K562 (cell line): ENCODE results near the gene COL26A1. TPM values are rescaled to one million over a fixed set of nuclear protein-coding genes. Genes with fewer than 3 reads are reported as not detected.

Experiments
- EWSR1 ChIP-seq: fragments of 450-650 bp; IDR thresholded peaks from 2 replicates; pipeline ENCODE4 v1.6.1; 2018; ENCODE audit warnings: borderline replicate concordance, mild to moderate bottlenecking, low read depth, moderate library complexity; ENCODE audit not compliant: partially characterized antibody
- GTF2B ChIP-seq: IDR thresholded peaks from 2 replicates; pipeline ENCODE4 v1.6.1; 2011; ENCODE audit not compliant: insufficient read length; ENCODE audit errors: extremely low read depth
- KDM5B ChIP-seq: fragments of 200-600 bp; sonication (generic); IDR thresholded peaks from 2 replicates; pipeline ENCODE4 v1.6.1; 2012; ENCODE audit warnings: low read depth, mild to moderate bottlenecking, moderate library complexity, low read length, control low read depth, inconsistent platforms; ENCODE audit not compliant: insufficient replicate concordance
- MITF ChIP-seq: IDR thresholded peaks from 2 replicates; pipeline ENCODE4 v1.6.1; 2014; ENCODE audit warnings: antibody characterized with exemption
- NFIC ChIP-seq: fragments of 450-650 bp; IDR thresholded peaks from 2 replicates; pipeline ENCODE4 v1.6.1; 2017; ENCODE audit warnings: mild to moderate bottlenecking, inconsistent platforms
- SNRNP70 ChIP-seq: fragments of 200-400 bp; formaldehyde crosslinking; optimal IDR thresholded peaks from 2 replicates; pipeline ENCODE3; 2017; ENCODE audit warnings: low read depth, low read length
- SRF ChIP-seq, 2 experiments: fragments of 250-450, 450-650 bp in 1 of 2; sonication (Bioruptor Pico) in 1 of 2; sonication (generic) in 1 of 2; formaldehyde crosslinking; IDR thresholded peaks; 2 replicates each; pipeline versions ENCODE4 v1.5.0 to v1.5.1; 2020 to 2022; ENCODE audit warnings: mild to moderate bottlenecking in 1 of 2, missing genetic modification reagents in 1 of 2
- TEAD2 ChIP-seq: fragments of 450-650 bp; IDR thresholded peaks from 2 replicates; pipeline ENCODE4 v1.6.1; 2016; ENCODE audit warnings: missing genetic modification characterization, control low read depth, missing compliant biosample characterization
- TFE3 ChIP-seq: fragments of 450-650 bp; formaldehyde crosslinking; IDR thresholded peaks from 2 replicates; pipeline ENCODE4 v1.4.0; 2020; ENCODE audit warnings: mild to moderate bottlenecking, mixed read lengths
- ZFPM2 ChIP-seq: fragments of 250-450 bp; sonication (Bioruptor Pico); IDR thresholded peaks from 2 replicates; pipeline ENCODE4 v1.5.1; 2022; ENCODE audit warnings: mild to moderate bottlenecking
- ZNF41 ChIP-seq: fragments of 250-450 bp; sonication (Bioruptor Pico); conservative IDR thresholded peaks from 2 replicates; pipeline ENCODE4 v1.4.0; 2020; ENCODE audit warnings: mild to moderate bottlenecking
- ZNF584 ChIP-seq: fragments of 200-800 bp; sonication (Bioruptor generic); IDR thresholded peaks from 2 replicates; pipeline ENCODE4 v1.6.1; 2016; ENCODE audit warnings: low read depth, mild to moderate bottlenecking, missing genetic modification characterization, missing compliant biosample characterization
- polyA plus RNA-seq, 8 experiments: library from polyadenylated mRNA; depleted of rRNA in 4 of 8; stranded (reverse) in 5 of 8; unstranded in 3 of 8; fragments of >200 nt; fragmentation: Nextera tagmentation in 2 of 8; fragmentation: Illumina TruSeq in 1 of 8; extraction: Ambion mirVana in 2 of 8; extraction: Trizol in 1 of 8; gene quantifications; 2 replicates each; pipeline versions ENCODE4 v1.2.1 to v1.2.3, GENCODE V29; 2011 to 2014; ENCODE audit warnings: inconsistent platforms in 1 of 8, missing spikeins in 1 of 8
- total RNA-seq, 7 experiments: library from RNA; depleted of rRNA in 6 of 7; stranded (reverse); fragments of >200 nt in 6 of 7; fragmentation: Illumina TruSeq in 2 of 7; extraction: Trizol in 2 of 7; gene quantifications; 2 replicates each; pipeline versions ENCODE4 v1.2.1 to v1.2.3, GENCODE V29; 2011 to 2021; ENCODE audit warnings: low replicate concordance in 1 of 7
- TF ChIP-seq, protein P1 (sequence below): IDR thresholded peaks from 2 replicates; pipeline ENCODE4 v1.6.1; 2016; ENCODE audit warnings: missing genetic modification characterization, missing compliant biosample characterization
- TF ChIP-seq, protein P2 (sequence below): sonication (generic); formaldehyde crosslinking; IDR thresholded peaks from 2 replicates; pipeline ENCODE4 v1.8.0; 2022; ENCODE audit warnings: mild to moderate bottlenecking, low read depth, missing genetic modification reagents
- TF ChIP-seq, protein P3 (sequence below): fragments of 450-650 bp; formaldehyde crosslinking; IDR thresholded peaks from 2 replicates; pipeline ENCODE4 v1.4.0; 2022; ENCODE audit warnings: missing genetic modification characterization
- TF ChIP-seq, protein P4 (sequence below): sonication (generic); formaldehyde crosslinking; IDR thresholded peaks from 2 replicates; pipeline ENCODE4 v1.8.1; 2022; ENCODE audit warnings: missing genetic modification reagents

COL26A1 gene
- total and polyA plus RNA-seq, 9 of the 15 experiments (the other 6 are each of a cell fraction or from before 2014, with no cell fraction given), result 0.04 to 0.39 (median 0.07) TPM; not detected in 5

DNA sequence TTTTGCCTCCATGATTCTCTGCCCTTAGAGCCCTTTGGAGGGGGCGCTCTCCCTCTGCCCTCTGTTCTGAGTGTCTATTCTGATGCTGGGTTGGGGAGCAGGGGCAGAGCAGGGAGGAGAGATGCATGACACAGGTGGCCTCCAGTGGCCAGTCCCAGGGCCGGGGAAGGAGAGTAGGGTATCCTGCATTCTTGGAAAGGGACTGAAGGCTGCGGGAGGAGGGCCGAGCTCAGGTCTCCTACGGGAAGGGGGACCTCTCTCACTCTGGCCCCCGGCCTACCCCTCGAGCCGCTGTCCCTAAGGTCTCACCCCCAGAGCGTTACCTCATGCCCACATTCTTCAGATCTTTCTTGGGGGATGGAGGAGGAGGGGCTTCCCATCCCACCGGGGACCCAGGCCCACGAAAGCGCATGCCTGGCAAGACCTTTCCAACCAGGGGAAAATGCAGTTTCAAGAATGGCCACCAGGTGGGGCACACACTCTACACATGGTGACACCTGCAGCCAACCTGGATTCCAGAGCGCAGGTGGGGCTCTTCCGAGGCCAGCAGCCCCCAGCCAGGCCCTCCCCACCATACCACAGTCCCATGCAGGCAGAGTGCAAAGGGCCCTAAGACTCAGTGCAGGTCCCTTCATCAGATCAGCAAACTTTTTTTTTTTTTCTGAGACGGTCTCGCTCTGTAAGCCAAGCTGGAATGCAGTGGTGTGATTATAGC lies 180.0 kb downstream of the COL26A1 start (continued):
- TF ChIP-seq, protein P1, sequence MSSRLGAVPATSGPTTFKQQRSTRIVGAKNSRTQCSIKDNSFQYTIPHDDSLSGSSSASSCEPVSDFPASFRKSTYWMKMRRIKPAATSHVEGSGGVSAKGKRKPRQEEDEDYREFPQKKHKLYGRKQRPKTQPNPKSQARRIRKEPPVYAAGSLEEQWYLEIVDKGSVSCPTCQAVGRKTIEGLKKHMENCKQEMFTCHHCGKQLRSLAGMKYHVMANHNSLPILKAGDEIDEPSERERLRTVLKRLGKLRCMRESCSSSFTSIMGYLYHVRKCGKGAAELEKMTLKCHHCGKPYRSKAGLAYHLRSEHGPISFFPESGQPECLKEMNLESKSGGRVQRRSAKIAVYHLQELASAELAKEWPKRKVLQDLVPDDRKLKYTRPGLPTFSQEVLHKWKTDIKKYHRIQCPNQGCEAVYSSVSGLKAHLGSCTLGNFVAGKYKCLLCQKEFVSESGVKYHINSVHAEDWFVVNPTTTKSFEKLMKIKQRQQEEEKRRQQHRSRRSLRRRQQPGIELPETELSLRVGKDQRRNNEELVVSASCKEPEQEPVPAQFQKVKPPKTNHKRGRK (tag), result no peak
- TF ChIP-seq, protein P2, sequence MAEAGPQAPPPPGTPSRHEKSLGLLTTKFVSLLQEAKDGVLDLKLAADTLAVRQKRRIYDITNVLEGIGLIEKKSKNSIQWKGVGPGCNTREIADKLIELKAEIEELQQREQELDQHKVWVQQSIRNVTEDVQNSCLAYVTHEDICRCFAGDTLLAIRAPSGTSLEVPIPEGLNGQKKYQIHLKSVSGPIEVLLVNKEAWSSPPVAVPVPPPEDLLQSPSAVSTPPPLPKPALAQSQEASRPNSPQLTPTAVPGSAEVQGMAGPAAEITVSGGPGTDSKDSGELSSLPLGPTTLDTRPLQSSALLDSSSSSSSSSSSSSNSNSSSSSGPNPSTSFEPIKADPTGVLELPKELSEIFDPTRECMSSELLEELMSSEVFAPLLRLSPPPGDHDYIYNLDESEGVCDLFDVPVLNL, result no peak
- TF ChIP-seq TFE3 (CRISPR knock-in tag) (no peak), ZFPM2 (no peak), ZNF41 (no peak), ZNF584 (no peak), KDM5B (no peak), MITF (no peak), GTF2B (no peak), TEAD2 (tag) (peak; percentile 49), NFIC (no peak), SRF (CRISPR knock-in tag; IDR thresholded peaks at IDR 0.05) (no peak), EWSR1 (no peak), SNRNP70 (no peak)
- TF ChIP-seq, protein P3, sequence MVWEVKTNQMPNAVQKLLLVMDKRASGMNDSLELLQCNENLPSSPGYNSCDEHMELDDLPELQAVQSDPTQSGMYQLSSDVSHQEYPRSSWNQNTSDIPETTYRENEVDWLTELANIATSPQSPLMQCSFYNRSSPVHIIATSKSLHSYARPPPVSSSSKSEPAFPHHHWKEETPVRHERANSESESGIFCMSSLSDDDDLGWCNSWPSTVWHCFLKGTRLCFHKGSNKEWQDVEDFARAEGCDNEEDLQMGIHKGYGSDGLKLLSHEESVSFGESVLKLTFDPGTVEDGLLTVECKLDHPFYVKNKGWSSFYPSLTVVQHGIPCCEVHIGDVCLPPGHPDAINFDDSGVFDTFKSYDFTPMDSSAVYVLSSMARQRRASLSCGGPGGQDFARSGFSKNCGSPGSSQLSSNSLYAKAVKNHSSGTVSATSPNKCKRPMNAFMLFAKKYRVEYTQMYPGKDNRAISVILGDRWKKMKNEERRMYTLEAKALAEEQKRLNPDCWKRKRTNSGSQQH (CRISPR knock-in tag), result no peak
- TF ChIP-seq, protein P4, sequence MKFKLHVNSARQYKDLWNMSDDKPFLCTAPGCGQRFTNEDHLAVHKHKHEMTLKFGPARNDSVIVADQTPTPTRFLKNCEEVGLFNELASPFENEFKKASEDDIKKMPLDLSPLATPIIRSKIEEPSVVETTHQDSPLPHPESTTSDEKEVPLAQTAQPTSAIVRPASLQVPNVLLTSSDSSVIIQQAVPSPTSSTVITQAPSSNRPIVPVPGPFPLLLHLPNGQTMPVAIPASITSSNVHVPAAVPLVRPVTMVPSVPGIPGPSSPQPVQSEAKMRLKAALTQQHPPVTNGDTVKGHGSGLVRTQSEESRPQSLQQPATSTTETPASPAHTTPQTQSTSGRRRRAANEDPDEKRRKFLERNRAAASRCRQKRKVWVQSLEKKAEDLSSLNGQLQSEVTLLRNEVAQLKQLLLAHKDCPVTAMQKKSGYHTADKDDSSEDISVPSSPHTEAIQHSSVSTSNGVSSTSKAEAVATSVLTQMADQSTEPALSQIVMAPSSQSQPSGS (CRISPR knock-in tag), result no peak
